GM13977 (cell line): ENCODE measurements around the gene CASKIN2.

Experiments
- DNase-seq: peaks from one replicate; pipeline ENCODE4 v3.0.0; 2012; ENCODE audit warnings: low spot score
- CTCF ChIP-seq: IDR thresholded peaks from 2 replicates; pipeline ENCODE4 v1.5.1; 2012; ENCODE audit warnings: mild to moderate bottlenecking, control low read depth; ENCODE audit not compliant: insufficient read depth; ENCODE audit errors: extremely low read depth, missing control alignments
- in situ Hi-C: fragments of 300-500 bp; cut with MboI; formaldehyde crosslinking; loops from one replicate; pipeline ENCODE4 v1.12.0; 2022; ENCODE audit warnings: low sequenced_read_pairs, low pct_unique_long_range_greater_than_20kb, mixed read lengths, inconsistent platforms; ENCODE audit not compliant: unreplicated experiment

CASKIN2 gene

GRCh38 chr17:75450270-75450669, 65.1 kb downstream of the CASKIN2 start:
- no peak for DNase-seq
- in situ Hi-C loops, result no loop called here
- TF ChIP-seq CTCF, result no peak
